K562 (cell line): ENCODE data around the gene FBN1. TPM values are rescaled to one million over a fixed set of nuclear protein-coding genes. Genes with fewer than 3 reads are reported as not detected.

Experiments
- ATAC-seq: fragments of 200-7000 bp; cut with Tn5 transposase; 3 replicates; pipeline ENCODE4 v1.9.1; 2020; ENCODE audit warnings: moderate library complexity
- BruUV-seq: library from RNA; stranded (reverse); fragments of 400-500 nt; replicated peaks from 2 replicates; lab custom pipeline; 2021; lab: Mats Ljungman, UMichigan
- CTCF ChIA-PET: fragments of 300-600 bp; formaldehyde crosslinking; extraction: SDS; loops from one replicate; lab custom pipeline; 2021; ENCODE audit warnings: low intra/inter-chr PET ratio; lab: Yijun Ruan, JAX
- POLR2A ChIA-PET: fragments of 300-600, 350-650 bp; sonication (Branson Sonifier 250); formaldehyde crosslinking; extraction: SDS; loops from one replicate; lab custom pipeline; 2021; ENCODE audit warnings: antibody characterized with exemption, inconsistent platforms; lab: Yijun Ruan, JAX
- DNase-seq, 4 experiments: peaks; one replicate each; pipeline versions ENCODE4 v3.0.0 to v3.0.0-alpha.2; 2011 to 2018; ENCODE audit warnings: low spot score in 3 of 4, mixed read lengths in 3 of 4; ENCODE audit errors: extremely low read depth in 1 of 4
- FAIRE-seq: peaks from 2 replicates; lab custom pipeline; 2011; peaks lifted over from hg19 to GRCh38; lab: Jason Lieb, UNC
- H2AFZ ChIP-seq: 2 replicates; pipeline ENCODE4 v1.6.0; 2011; ENCODE audit warnings: low read depth, low read length, control low read depth, inconsistent platforms
- H3K27ac ChIP-seq: fragments of 200-600 bp; 3 replicates; pipeline ENCODE4 v1.8.0; 2011; ENCODE audit warnings: low read depth, mild to moderate bottlenecking, control low read depth, inconsistent platforms, low read length, moderate library complexity, mixed read lengths; ENCODE audit errors: extremely low read depth
- H3K27me3 ChIP-seq, 2 experiments: fragments of 300-600 bp in 1 of 2; 2 replicates in 1 of 2; 3 replicates in 1 of 2; pipeline versions ENCODE4 v1.6.0 to v1.8.0; 2011; ENCODE audit warnings: inconsistent platforms in 2 of 2, low read length in 2 of 2, mild to moderate bottlenecking in 1 of 2, mixed read lengths in 1 of 2, moderate library complexity in 1 of 2; ENCODE audit not compliant: control insufficient read depth in 2 of 2, insufficient read depth in 2 of 2
- H3K36me3 ChIP-seq: fragments of 300-600 bp; 3 replicates; pipeline ENCODE4 v1.8.0; 2011; ENCODE audit warnings: mild to moderate bottlenecking, low read length, inconsistent platforms; ENCODE audit not compliant: control insufficient read depth, insufficient read depth
- H3K4me1 ChIP-seq, 2 experiments: fragments of 200-600 bp in 1 of 2; replicated peaks in 1 of 2; 2 replicates in 1 of 2; 3 replicates in 1 of 2; pipeline versions ENCODE4 v1.5.1 to v1.8.0; 2011; ENCODE audit warnings: inconsistent platforms in 2 of 2, low read length in 2 of 2, mild to moderate bottlenecking in 1 of 2, mixed read lengths in 1 of 2, moderate library complexity in 1 of 2; ENCODE audit not compliant: control insufficient read depth in 2 of 2, insufficient read depth in 2 of 2
- H3K4me2 ChIP-seq: 2 replicates; pipeline ENCODE4 v1.6.1; 2011; ENCODE audit warnings: low read length, control low read depth, inconsistent platforms, mixed read lengths; ENCODE audit not compliant: insufficient read depth
- H3K4me3 ChIP-seq: fragments of 200-600 bp; sonication (generic), shearing (Covaris generic); 2 replicates; pipeline ENCODE4 v1.5.1; 2016; ENCODE audit warnings: control low read depth, inconsistent platforms
- H3K79me2 ChIP-seq: fragments of 200-600 bp; 3 replicates; pipeline ENCODE4 v1.8.0; 2011; ENCODE audit warnings: low read length, inconsistent platforms; ENCODE audit not compliant: control insufficient read depth, insufficient read depth
- H3K9ac ChIP-seq, 2 experiments: 2 replicates each; pipeline versions ENCODE4 v1.6.0 to v1.6.1; 2011; ENCODE audit warnings: low read depth in 2 of 2, low read length in 2 of 2, control low read depth in 1 of 2, inconsistent platforms in 1 of 2, mild to moderate bottlenecking in 1 of 2, mixed read lengths in 1 of 2; ENCODE audit not compliant: insufficient read depth in 1 of 2
- H3K9me1 ChIP-seq: one replicate; pipeline ENCODE4 v1.6.0; 2011; ENCODE audit warnings: inconsistent platforms, mild to moderate bottlenecking, low read length, moderate library complexity; ENCODE audit not compliant: control insufficient read depth, insufficient read depth
- H3K9me3 ChIP-seq: replicated peaks from 2 replicates; pipeline ENCODE4 v1.5.1; 2011; ENCODE audit warnings: low read depth, low read length, inconsistent platforms; ENCODE audit not compliant: control insufficient read depth, insufficient read depth
- H4K20me1 ChIP-seq: replicated peaks from 2 replicates; pipeline ENCODE4 v1.6.1; 2011; ENCODE audit warnings: low read length, inconsistent platforms, mixed read lengths; ENCODE audit not compliant: control insufficient read depth, insufficient read depth
- CTBP1 ChIP-seq: fragments of 450-650 bp; IDR thresholded peaks from 2 replicates; pipeline ENCODE4 v1.6.1; 2016; ENCODE audit warnings: borderline replicate concordance
- CTCFL ChIP-seq: IDR thresholded peaks from 2 replicates; pipeline ENCODE4 v1.6.1; 2011; ENCODE audit warnings: borderline replicate concordance, low read depth, mild to moderate bottlenecking, moderate library complexity, low read length; ENCODE audit not compliant: insufficient read depth, poor library complexity, severe bottlenecking
- GATAD2A ChIP-seq: fragments of 450-650 bp; IDR thresholded peaks from 2 replicates; pipeline ENCODE4 v1.6.1; 2017
- KAT7 ChIP-seq: sonication (generic); formaldehyde crosslinking; IDR thresholded peaks from 2 replicates; pipeline ENCODE4 v1.8.0; 2022; ENCODE audit warnings: missing genetic modification reagents, mild to moderate bottlenecking, borderline replicate concordance
- LARP7 ChIP-seq: fragments of 450-650 bp; IDR thresholded peaks from 2 replicates; pipeline ENCODE4 v1.6.1; 2016
- SMARCA4 ChIP-seq: fragments of 450-650 bp; IDR thresholded peaks from 2 replicates; pipeline ENCODE4 v1.6.1; 2016
- THRB ChIP-seq: fragments of 450-650 bp; formaldehyde crosslinking; conservative IDR thresholded peaks from 2 replicates; pipeline ENCODE4 v1.4.0; 2022; ENCODE audit warnings: mild to moderate bottlenecking, missing genetic modification characterization
- ZNF324 ChIP-seq: fragments of 250-450 bp; sonication (Bioruptor Pico); IDR thresholded peaks from 2 replicates; pipeline ENCODE4 v1.4.0; 2020; ENCODE audit warnings: mild to moderate bottlenecking
- ZNF695 ChIP-seq: fragments of 450-650 bp; formaldehyde crosslinking; IDR thresholded peaks from 2 replicates; pipeline ENCODE4 v1.4.0; 2020; ENCODE audit warnings: mild to moderate bottlenecking, moderate library complexity
- WGBS: fragments of 100-300 bp; shearing (Covaris generic); methylation state at CpG from one replicate; pipeline ENCODE4 v1.1.6; 2016; ENCODE audit warnings: low coverage, mixed read lengths; ENCODE audit not compliant: insufficient coverage; ENCODE audit errors: missing lambda C conversion rate; 5-methylcytosine and 5-hydroxymethylcytosine counted together
- in situ Hi-C: fragments of 300-500 bp; cut with MboI; formaldehyde crosslinking; loops from 4 replicates; pipeline ENCODE4 v1.15.0; 2018; ENCODE audit warnings: inconsistent platforms, mixed read lengths
- intact Hi-C: fragments of 100-400 bp; cut with micrococcal nuclease; formaldehyde crosslinking; loops from 2 replicates; pipeline ENCODE4 v1.14.2; 2022
- polyA plus RNA-seq, 8 experiments: library from polyadenylated mRNA; depleted of rRNA in 4 of 8; stranded (reverse) in 5 of 8; unstranded in 3 of 8; fragments of >200 nt; fragmentation: Nextera tagmentation in 2 of 8; fragmentation: Illumina TruSeq in 1 of 8; extraction: Ambion mirVana in 2 of 8; extraction: Trizol in 1 of 8; gene quantifications; 2 replicates each; pipeline versions ENCODE4 v1.2.1 to v1.2.3, GENCODE V29; 2011 to 2014; ENCODE audit warnings: inconsistent platforms in 1 of 8, missing spikeins in 1 of 8
- total RNA-seq, 7 experiments: library from RNA; depleted of rRNA in 6 of 7; stranded (reverse); fragments of >200 nt in 6 of 7; fragmentation: Illumina TruSeq in 2 of 7; extraction: Trizol in 2 of 7; gene quantifications; 2 replicates each; pipeline versions ENCODE4 v1.2.1 to v1.2.3, GENCODE V29; 2011 to 2021; ENCODE audit warnings: low replicate concordance in 1 of 7

FBN1 gene
- total and polyA plus RNA-seq, 9 of the 15 experiments (the other 6 are each of a cell fraction or from before 2014, with no cell fraction given) = 0.15 to 1.2 (median 0.60) TPM

GRCh38 chr15:48653913-48654670 is 8.6 kb upstream of the FBN1 start:
- DNase-seq = no peak
- Histone ChIP-seq H3K4me2 (no peak overlapping the region), H3K36me3 (no peaks in the 10 kb centered on the region), H3K27ac (no peak overlapping the region), H3K27me3 (no peaks in the 10 kb centered on the region), H3K9me1 (no peaks in the 10 kb centered on the region), H3K9me3 (no peaks in the 10 kb centered on the region), H2AFZ (peak overlapping the region; percentile 21; the same call in 1 of the 2 replicates), H4K20me1 (no peaks in the 10 kb centered on the region), H3K9ac (no peak overlapping the region), H3K79me2 (no peaks in the 10 kb centered on the region), H3K4me3 (no peak overlapping the region), H3K4me1 (no peaks in the 10 kb centered on the region)
- in situ Hi-C loops = no loop called here
- ChIA-PET CTCF (no interaction called here), POLR2A (interaction anchor here (1.6 kb wide), 1 partner anchor 10 kb away, joined by 5 read pairs; no protein-coding TSS in a partner anchor)
- 22% methylated on average over 9 of the region's 9 CpGs for WGBS
- no peak for FAIRE-seq
- TF ChIP-seq LARP7 (no peak), KAT7 (no peak), GATAD2A (no peak), CTCFL (no peak), THRB (CRISPR knock-in tag) (no peak), CTBP1 (no peak), SMARCA4 (no peak), ZNF695 (CRISPR knock-in tag) (no peak), ZNF324 (CRISPR knock-in tag) (no peak)
- intact Hi-C loops = no loop called here
- no TSS peak for BruUV-seq
- no peak for ATAC-seq
